GM19099 (cell line): ENCODE results near the gene CLDN2.

Experiments
- POLR2A ChIP-seq: IDR thresholded peaks from 3 replicates; pipeline ENCODE4 v1.6.1; 2011; ENCODE audit warnings: low read depth; ENCODE audit not compliant: insufficient read length; ENCODE audit errors: extremely low read depth

Gene CLDN2

DNA sequence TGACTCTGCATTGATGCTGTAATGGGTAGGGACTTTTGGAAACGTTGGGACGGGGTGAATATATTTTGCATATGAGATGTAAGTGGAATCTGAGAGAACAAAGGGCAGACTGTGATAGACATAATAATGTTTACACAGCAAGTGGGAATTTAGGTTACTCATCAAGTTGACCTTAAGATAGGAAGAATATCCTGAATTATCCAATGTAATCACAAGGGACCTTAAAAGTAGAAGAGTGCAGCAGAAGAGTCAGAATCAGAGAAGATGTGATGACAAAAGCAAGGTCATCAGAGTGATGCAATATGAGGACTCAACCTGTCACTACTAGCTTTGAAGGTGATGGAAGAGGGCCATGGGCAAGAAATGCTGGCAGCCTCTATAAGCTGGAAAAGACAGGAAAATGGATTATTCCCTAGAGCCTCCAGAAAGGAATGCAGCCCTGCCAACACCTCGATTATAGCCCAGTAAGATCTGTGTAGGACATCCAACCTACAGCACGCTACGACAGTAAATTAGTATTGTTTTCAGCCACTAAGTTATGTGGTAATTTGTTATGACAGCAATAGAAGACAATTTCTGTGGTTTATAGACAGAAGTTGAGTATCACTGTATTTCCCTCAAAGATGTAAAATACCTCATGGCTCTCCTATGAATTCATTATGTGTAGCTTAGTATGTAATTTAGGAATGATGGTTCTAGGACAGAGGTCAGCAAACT lies 53.4 kb downstream of the CLDN2 start:
- no peak for TF ChIP-seq POLR2A

- TF ChIP-seq POLR2A = no peak
These were observed 56.2 kb downstream of the CLDN2 start for GRCh38 chrX:106976416-106976815.
